ENCODE measurements around the gene MYRF.

The MYRF gene

DNA sequence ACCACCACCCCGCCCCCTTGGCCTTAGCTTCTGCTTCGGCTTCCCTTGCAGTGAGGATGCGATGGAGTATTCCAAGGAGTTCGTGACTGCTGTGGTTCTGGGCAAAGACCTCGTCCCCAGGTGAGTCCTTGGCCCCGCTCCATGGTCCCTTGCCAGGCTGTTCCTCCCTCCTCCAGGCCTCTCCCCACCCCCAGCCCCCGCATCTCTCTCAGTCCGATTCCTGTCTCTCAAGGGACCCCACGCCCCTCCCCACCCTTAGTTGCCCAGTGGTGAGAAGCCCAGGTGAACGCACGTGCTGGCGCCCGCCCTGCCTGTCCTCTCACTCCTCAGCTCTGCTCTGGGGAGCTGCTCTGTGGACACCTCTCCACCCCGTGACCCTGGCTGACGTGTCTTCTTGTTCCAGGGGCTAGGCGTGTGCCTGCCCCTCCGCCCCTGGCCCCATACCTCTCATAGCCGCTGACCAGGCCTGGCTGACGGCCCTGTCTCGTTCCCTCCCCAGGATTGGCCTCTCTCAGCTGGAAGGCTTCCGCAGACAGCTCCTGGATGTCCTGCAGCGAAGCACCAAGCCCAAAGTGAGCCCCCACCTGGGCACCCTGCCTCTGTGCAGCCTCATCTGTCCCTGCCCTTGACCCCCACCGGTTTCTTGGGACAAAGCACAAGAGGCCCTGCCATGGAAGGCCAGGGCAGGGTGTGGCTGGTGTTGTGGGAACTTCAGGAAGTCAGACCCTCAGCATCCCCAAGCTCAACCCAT lies 14.6 kb upstream of the MYRF start:
- FAIRE-seq, result no peak

DNA sequence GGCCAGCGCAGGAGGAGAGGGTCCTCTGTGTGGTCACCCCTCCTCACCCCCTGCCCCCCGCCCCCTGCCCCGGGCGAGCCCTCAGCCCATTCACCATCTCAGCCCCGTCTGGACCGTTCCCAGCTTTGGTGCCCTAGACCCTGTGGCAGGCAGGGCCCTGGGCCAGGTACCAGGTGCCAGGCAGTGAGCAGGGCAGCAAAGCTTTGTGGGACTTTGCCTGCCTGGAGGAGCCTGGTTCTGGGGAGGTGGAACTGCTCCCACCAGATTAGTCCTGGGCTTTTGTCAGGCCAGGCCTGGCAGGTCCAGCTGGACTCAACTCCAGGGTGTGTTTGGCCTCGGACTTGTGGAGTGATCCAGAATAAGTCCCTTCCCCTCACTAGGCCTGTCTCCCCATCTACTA lies 13.7 kb upstream of the MYRF start:
- no peak for DNase-seq (ENCODE audit: insufficient read length, low spot score)
- FAIRE-seq, result no peak

More for the DNA sequence above, 14.6 kb upstream of the MYRF start:
- no peak for DNase-seq (ENCODE audit: insufficient read length, low spot score)

DNA sequence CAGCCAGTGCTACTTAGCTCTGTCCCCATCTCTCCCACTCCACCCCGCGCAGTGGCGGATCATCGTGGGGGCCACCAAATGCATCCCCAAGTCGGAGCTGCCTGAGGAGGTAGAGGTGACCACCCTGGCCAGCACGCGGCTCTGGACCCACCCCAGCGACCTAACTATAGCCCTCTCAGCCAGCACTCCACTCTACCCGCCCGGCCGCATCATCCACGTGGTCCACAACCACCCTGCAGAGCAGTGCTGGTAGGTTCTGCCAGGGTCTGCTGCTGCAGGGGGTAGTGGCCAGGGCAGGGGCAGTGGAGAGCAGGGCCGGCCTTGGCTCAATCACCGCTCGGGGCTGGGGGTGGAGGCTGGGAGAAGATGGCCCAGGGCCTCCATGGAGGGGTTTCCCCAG lies 13.0 kb upstream of the MYRF start:
- DNase-seq (ENCODE audit: insufficient read length, low spot score) (no peak), FAIRE-seq (no peak)

DNA sequence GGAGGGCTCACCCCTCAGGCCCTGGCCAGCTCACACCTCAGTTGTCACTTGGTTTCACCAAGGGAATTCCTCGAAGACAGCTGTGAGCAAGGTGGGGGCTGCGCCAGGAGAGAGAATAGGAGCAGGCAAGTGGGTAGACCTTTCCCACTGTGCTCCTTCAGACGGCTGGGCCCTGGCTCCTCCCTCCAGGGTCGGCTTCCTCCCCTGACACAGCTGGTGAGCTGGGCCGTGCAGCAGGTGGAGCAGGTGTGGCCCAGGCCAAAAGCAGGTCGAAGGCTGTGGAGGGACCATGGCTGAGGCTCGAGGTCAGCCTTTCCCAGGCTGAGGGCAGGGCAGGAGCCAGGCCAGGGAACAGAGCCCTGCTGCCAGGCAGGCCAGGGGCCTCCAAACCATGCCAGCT lies 12.5 kb upstream of the MYRF start:
- no peak for FAIRE-seq
- DNase-seq (ENCODE audit: insufficient read length, low spot score), result no peak

DNA sequence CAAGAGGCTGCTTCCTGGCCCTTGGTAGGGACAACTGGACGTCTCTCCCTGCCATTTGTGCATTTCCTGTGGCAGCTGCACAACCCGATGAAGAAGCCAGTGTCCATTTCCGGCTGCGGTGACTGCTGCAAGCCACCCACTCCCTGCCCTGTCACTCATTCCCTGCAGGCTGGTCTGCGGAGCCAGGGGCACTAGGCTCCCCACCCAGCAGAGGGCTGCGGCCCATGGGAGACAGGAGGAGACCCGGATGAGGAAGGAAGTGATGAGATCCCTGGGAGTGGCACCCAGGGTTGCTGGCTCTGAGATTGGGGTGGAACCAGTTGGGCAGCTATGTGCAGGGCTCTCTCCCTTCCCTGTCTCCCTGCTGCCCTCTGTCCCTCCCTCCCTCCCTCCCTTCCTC lies 10.0 kb upstream of the MYRF start:
- FAIRE-seq, result no peak
- no peak for DNase-seq (ENCODE audit: insufficient read length, low spot score)

DNA sequence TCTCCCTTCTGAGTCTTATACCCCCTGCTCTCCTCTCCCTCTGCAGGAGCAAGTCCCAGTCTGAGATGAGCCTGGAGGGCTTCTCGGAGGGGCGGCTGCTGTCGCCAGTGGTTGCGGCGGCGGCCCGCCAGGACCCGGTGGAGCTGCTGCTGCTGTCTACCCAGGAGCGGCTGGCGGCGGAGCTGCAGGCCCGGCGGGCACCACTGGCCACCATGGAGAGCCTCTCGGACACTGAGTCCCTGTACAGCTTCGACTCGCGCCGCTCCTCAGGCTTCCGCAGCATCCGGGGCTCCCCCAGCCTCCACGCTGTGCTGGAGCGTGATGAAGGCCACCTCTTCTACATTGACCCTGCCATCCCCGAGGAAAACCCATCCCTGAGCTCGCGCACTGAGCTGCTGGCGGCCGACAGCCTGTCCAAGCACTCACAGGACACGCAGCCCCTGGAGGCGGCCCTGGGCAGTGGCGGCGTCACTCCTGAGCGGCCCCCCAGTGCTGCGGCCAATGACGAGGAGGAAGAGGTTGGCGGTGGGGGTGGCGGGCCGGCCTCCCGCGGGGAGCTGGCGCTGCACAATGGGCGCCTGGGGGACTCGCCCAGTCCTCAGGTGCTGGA lies 8.8 kb upstream of the MYRF start:
- FAIRE-seq, result no peak
- DNase-seq (ENCODE audit: insufficient read length, low spot score), result no peak

DNA sequence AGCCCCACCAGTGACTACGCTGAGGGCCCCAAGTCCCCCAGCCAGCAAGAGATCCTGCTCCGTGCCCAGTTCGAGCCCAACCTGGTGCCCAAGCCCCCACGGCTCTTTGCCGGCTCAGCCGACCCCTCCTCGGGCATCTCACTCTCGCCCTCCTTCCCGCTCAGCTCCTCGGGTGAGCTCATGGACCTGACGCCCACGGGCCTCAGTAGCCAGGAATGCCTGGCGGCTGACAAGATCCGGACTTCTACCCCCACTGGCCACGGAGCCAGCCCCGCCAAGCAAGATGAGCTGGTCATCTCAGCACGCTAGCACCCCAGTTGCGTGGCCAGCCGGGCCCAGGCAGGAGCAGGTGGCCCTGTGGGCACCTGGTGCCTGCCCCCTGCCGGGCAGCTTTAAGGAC lies 8.3 kb upstream of the MYRF start:
- FAIRE-seq (no peak), DNase-seq (ENCODE audit: insufficient read length, low spot score) (no peak)

DNA sequence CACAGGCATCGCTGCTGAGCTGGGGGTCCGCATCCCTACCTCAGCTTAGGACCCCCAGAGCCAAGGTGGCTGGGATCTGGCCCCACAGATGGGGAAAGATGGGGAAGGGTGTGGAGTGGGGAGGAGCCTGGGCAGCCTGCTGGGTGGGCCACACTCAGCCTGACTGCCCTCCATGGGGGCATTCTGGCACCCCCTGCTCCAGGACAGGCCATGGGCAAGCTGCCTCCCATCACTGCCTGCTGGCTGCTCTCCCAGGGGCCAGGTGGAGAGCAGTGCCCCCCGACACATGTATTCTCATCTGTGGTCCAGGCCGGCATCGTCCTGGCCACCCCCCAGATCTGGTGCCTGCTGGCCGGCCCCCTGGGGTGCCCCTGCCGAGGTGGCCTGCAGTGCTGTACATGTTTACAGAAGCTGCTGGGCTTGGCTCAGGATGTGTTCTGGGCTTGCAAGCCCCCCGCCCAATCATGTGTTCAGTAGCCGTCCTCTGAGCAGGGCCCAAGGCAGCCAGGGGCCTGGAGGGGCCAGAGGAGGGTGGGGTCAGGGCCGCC lies 7.8 kb upstream of the MYRF start:
- DNase-seq (ENCODE audit: insufficient read length, low spot score) (no peak), FAIRE-seq (no peak)

DNA sequence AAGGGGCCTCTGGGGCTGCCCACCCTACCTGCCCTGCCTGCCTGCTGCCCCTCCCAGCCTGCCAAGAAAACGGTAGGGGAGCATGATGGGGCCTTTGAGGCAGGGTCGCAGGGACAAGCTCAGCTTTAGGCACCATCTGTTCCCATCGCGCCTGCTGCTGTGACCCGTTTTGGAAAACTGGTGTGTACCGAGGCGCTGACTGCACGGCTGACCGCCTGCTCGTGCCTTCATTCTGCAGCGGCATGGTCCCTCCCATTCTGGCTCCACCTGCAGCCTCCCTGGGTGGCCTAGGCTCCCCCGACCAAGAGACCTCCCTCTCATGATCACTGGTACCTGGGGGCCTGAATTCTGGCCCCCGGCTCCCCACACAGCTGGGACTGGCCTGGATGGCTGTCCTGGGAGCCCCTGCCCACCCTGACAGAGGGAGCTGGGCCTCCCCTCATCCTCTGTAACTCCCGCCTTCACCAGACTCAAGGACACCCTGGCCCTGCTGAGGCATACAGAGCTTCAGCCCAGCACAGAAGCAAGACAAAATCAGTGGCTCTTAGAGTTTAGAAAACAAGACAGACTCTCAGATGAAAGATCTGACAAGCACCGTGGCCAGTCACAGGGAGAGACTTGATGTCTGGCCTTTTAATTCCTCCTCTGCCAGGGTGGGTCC lies 6.5 kb upstream of the MYRF start:
- DNase-seq (ENCODE audit: insufficient read length, low spot score), result no peak
- no peak for FAIRE-seq

DNA sequence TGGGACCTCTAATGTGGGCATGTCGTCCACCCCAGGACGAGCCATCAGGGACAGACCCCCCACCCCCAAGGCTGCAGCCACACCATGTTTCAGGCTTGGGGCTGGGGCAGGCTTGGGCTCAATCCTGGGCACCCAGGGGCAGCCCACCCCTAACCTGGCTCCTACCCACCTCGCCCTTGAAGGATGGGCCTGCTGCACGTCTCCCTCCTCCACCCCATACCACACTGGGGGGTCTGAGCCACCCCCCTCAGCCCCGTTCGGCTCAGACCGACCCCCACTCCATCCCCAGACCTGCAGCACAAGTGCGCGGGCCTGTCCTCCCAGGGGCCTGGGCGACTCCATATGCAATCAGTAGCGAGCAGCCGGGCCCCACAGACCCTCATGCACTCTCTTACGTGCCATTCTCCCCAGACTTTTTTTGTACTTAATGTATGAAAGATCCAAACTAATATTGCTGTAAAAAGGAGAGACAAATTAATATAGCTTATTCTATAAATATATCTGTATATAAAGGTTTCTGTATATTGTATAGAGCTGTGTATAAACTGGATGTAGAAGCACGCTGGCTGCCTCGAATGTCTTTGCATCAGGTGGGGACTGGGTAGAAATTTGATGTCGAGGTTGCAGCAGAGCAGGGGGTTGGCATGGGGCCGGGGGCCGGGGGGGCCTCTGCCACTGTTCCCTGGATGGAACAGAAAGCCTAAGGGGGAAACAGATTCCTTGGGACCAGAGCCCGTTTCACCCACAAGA lies 5.8 kb upstream of the MYRF start:
- DNase-seq (ENCODE audit: insufficient read length, low spot score) (no peak), FAIRE-seq (no peak)

DNA sequence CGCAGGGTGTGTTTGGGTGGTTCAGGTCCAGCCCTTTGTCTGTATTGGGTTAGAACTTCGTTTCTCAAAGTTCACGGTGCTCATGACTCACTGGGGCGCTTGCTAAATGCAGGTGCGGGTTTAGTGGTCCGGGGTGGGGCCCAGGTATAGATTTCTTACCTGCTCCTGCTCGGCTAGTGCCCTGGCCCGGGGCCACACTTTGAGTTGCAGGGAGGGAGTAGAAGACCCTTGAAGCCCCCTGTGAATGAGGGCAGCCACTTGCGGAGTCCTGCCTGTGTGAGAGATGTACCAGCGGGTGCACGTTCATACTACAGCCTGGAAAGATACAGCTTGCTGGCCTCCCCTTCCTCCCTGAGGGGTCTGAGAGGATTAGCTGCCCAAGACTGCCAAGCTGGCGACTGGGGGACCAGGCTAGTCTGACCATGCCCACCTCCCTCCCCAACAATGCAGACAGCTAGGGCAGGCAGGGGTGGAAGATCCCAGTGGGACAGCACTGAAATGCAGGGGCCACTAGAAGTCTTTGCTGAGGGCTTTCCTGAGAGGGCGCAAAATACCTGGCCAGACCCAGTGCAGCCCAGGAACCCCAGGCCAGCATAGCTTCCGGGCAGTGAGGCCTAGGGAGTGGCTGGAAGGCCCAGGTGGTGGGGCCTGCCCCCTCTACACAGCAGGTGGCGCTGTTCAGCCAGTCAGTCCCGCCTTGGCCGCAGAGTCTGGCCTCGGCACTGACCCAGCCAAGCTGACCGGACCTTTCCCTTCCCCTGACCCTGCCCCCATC lies 5.1 kb upstream of the MYRF start:
- FAIRE-seq (no peak), DNase-seq (ENCODE audit: insufficient read length, low spot score) (peak; percentile 73)

DNA sequence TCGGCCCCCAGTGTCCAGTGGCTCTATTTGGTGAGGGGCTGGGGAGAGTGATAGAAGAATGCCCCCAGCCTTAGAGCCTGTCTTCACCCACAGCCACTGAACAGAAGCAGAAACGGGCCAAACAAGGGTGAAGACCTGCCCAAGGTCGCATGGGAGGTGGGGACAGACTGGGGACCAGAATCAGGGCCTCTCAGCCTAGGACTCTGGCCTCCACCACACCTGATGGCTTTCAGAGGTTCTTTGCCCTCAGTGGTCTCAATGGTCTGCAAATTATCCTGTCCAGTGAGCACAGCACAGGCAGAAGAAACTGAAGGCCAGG lies 4.5 kb upstream of the MYRF start:
- no peak for FAIRE-seq
- no peak for DNase-seq (ENCODE audit: insufficient read length, low spot score)

DNA sequence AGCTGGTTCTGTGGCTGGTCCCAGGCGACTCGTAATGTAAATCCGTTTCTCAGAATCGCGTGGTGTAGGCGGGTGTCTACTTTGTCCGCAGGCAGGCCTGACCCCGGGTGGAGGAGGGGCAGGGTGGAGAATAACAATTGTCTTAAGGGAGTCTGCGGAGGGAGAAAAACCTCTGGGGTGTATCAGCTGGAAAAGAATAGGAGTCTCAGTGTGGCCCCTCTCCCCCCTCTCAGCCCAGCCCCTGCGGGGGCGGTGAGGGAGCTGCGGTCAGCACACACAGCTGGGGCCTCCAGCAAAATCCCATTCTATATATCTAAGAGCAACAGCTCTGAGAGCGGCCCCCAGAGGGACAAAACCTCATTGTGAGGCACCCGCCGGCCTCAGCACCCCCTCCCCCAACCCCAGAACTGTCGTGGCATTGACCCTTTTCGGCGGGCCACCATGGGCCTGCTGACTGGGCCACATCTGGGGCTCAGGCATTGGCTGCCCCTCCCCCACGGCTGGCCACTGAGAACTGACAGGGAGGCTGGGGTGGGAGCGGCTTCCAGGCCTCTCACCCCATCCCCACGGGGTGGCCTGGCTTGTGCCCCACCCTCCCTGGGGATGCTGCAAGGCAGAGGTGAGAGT lies 2.7 kb upstream of the MYRF start:
- no peak for FAIRE-seq
- DNase-seq (ENCODE audit: insufficient read length, low spot score), result no peak

DNA sequence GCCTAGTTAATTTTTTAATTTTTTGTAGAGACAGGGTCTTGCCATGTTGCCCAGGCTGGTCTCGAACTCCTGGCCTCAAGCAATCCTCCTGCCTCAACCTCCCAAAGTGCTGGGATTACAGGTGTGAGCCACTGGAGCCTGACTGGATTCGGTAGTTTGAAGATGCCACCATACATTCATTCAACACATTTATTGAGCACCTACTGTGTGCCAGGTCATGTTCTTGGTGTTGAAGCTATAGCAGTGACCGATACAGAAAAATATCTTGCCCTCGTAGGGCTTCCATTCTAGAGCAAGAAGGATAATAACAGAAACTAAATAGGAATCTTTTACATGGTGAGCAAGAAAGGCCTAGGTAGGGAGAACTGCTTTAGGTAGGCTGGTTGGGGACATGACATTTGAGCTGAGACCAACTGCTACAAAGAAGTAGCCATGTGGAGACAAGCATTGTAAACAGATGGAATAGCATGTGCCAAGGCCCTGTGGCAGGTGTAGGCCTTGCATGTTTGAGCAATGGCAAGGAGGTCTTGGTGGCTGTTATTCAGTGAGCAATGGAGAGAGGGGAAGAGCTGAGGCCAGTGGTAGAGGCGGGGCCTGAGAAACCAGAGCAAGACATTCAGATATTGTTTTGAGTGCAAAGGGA lies 1.7 kb upstream of the MYRF start:
- FAIRE-seq (no peak), DNase-seq (ENCODE audit: insufficient read length, low spot score) (no peak)

DNA sequence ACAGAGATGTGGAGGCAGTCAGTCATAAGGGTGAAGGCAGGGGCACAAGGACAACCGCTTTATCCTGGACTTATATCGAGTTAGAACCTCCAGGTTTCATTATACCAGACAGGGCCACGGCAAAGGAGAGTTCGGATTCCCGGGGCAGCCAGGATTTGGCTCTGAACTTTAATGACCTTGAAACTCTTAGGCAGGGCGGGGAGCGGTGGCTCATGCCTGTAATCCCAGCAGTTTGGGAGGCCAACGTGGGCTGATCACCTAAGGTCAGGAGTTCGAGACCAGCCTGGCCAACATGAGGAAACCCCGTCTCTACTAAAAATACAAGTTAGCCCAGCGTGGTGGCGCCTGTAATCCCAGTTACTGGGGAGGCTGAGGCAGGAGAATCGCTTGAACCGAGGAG lies 1.1 kb upstream of the MYRF start:
- DNase-seq (ENCODE audit: insufficient read length, low spot score) (no peak), FAIRE-seq (no peak)

DNA sequence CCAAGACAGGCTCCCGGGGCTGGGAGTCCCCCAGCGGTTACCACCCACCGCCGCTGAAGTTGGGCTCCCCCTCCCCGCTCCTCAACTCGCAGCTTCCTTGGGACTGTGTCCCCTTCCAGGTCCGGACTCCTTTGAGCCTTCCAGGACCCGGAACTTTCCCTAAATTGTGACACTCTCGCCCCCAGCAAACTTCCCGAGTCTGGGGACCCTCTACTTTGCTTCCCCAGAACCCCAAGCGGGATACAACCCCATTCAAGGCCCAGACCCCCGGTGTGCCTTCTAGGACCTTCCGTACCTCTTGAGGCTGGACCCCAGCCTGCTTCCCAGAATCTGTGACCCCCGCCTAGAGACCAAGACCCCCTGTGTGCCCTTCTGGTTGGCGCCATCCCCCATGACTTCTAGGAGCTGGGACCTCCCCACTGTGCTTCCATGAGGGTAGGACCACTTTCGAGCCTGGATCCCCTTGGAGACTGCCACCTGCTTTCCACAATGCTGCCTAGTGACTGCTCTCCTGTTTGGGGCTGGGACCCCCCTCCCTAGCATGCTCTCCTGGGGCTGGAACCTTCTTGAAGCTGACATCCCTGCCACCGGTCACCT lies 587 bp downstream of the MYRF start:
- DNase-seq (ENCODE audit: insufficient read length, low spot score), result no peak
- no peak for FAIRE-seq

DNA sequence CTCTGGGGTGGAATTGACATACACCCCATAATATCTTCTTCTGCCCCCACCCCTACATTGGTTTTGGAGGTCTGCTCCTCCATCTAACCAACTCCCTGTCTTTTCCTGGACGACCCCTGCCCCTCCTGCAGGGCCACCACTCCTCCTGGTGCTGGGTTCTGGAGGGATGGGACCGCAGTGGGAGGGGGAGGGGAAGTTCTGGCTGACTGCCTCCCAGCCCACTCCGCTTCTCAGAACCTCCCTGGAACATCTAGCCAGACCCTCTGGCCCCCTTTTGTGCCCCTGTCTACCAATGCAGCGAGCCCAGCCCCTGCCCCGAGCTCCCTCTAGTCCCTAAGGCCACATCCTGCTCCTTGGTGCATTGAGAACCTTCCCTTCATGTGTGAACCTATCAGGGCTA lies 1.2 kb downstream of the MYRF start:
- FAIRE-seq, result no peak
- DNase-seq (ENCODE audit: insufficient read length, low spot score), result no peak

DNA sequence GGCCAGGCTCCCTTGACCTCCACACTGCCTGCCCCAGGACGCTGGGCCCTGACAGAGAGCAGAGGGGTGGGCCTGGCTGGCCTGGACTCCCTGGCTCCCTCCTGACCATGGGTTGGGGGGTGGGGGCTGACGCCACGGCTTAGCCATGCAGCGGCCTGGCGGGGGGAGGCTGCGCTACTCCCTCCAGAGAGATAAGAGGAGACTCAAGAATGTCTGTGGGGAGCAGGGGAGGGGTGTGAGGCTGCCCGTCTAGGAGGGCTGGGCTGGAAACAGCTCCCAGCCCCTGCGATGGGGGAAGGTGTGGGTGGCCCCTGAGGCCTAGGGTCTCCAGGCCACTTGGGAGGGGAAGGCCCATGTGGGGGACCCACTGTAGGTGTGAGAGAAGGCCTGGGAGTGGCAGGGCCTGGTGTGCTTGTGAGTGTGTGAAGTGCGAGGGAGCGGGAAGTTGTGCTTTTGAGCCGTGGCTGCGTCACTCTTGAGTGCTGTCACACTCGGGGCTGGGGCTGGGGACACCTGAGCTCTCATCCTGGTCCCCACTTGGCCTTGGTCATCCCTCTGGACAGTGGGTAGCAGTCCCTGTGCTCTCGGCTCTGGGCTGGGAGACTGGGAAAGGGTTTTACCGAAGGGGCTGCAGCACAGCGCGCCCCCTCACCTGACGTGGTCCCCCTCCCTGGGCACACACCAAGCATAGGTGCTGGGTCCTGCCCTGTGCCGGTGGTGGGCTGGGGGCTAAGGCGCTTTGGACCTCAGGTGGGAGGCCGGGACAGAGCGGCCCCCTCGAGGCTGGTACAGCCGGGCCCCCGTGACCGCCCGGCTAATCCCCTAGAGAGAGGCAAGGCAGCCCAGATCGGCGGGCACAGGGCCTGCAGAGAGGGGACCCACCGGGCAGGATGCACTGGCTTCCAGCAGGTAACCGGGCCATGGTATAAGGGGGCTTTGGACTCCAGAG lies 2.4 kb downstream of the MYRF start:
- DNase-seq (ENCODE audit: insufficient read length, low spot score) (no peak), FAIRE-seq (no peak)

Measured in HTR-8/SVneo (cell line).